ENCODE measurements around the gene ANGPTL4.

The ANGPTL4 gene

DNA sequence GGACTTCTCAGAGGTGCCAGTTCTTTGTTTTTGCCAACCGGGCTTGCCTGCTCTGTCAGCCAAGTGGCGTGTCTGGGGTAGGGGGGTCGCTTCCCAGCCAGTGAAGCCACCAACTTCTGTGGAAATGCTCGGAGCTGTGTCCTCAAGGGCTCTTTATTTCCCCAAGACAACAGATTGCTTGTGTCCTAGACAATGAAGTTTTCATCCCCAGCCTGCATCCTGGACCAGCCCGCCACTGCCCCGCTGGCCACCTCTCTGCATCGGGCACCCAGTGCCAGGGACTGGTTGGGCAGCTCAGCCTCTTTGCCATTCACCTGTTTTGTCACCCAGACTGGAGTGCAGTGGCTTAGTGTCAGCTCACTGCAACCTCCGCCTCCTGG is 29.9 kb downstream of the ANGPTL4 start:
- no peak for ATAC-seq
- TF ChIP-seq TCF4 (CRISPR knock-in tag; IDR thresholded peaks at IDR 0.05; ENCODE audit: borderline replicate concordance) = no peak
- TF ChIP-seq ZFP30 (CRISPR knock-in tag; IDR thresholded peaks at IDR 0.05) = no peak
- no peak for TF ChIP-seq ESRRG (CRISPR knock-in tag; IDR thresholded peaks at IDR 0.05)
- TF ChIP-seq ZFP3 (CRISPR knock-in tag; IDR thresholded peaks at IDR 0.05) = no peak
- no peak for TF ChIP-seq CSDC2 (CRISPR knock-in tag; IDR thresholded peaks at IDR 0.05)
- TF ChIP-seq, protein P1, sequence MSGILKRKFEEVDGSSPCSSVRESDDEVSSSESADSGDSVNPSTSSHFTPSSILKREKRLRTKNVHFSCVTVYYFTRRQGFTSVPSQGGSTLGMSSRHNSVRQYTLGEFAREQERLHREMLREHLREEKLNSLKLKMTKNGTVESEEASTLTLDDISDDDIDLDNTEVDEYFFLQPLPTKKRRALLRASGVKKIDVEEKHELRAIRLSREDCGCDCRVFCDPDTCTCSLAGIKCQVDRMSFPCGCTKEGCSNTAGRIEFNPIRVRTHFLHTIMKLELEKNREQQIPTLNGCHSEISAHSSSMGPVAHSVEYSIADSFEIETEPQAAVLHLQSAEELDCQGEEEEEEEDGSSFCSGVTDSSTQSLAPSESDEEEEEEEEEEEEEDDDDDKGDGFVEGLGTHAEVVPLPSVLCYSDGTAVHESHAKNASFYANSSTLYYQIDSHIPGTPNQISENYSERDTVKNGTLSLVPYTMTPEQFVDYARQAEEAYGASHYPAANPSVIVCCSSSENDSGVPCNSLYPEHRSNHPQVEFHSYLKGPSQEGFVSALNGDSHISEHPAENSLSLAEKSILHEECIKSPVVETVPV (CRISPR knock-in tag; IDR thresholded peaks at IDR 0.05) = no peak

DNA sequence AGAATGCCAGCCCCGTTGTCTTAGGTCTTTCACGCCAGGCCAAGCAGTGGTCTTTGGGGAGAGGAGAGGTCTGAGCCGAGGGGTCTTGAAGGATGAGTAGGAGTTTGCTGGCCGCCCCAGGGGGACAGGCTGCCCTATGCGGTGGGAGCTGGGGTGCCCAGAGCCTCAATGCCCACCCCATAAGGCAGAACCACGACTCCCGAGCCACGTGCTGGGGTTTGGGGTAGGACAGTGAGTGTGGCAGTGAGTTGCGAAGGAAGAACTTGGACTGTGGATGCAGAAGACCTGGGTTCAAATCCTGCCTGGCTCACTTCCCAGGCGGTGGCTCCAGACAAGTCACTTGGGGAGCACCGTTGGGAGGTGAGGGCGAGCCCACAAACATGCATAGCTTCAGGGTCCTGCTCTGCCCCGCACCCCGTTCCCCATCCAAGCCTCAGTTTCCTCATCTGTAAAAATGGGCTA is 31.7 kb downstream of the ANGPTL4 start:
- TF ChIP-seq, protein P2, sequence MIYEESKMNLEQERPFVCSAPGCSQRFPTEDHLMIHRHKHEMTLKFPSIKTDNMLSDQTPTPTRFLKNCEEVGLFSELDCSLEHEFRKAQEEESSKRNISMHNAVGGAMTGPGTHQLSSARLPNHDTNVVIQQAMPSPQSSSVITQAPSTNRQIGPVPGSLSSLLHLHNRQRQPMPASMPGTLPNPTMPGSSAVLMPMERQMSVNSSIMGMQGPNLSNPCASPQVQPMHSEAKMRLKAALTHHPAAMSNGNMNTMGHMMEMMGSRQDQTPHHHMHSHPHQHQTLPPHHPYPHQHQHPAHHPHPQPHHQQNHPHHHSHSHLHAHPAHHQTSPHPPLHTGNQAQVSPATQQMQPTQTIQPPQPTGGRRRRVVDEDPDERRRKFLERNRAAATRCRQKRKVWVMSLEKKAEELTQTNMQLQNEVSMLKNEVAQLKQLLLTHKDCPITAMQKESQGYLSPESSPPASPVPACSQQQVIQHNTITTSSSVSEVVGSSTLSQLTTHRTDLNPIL (CRISPR knock-in tag; IDR thresholded peaks at IDR 0.05; ENCODE audit: low read depth) = no peak
- TF ChIP-seq ZFP30 (CRISPR knock-in tag; IDR thresholded peaks at IDR 0.05) (no peak), ZFP3 (CRISPR knock-in tag; IDR thresholded peaks at IDR 0.05) (peak; percentile 94), GLIS3 (CRISPR knock-in tag; IDR thresholded peaks at IDR 0.05) (no peak)
- no peak for ATAC-seq

DNA sequence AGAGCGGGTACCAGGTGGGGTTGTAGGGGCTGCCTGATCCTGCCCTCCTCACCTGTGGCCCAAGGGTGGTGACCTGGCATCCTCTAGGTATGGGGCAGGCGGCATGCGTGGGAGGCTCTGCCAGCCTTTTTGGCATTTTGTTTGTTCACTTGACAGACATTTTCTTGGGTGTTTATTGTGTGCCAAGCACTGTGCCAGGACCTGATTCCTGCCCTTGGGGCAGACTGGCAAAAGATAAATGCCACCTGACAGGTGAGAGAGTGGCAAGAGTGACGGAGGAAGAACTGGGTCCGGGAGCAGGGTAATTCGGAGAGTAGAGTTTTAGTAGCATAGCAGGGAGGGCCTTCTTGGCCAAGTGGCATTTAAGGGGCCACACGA is 32.2 kb downstream of the ANGPTL4 start:
- TF ChIP-seq ESRRG (CRISPR knock-in tag; IDR thresholded peaks at IDR 0.05) = no peak
- no peak for TF ChIP-seq GLIS3 (CRISPR knock-in tag; IDR thresholded peaks at IDR 0.05)
- no peak for TF ChIP-seq ZNF565 (CRISPR knock-in tag; conservative IDR thresholded peaks at IDR 0.05; ENCODE audit: low read depth)
- TF ChIP-seq OSR1 (CRISPR knock-in tag; IDR thresholded peaks at IDR 0.05) = no peak
- ATAC-seq = no peak

DNA sequence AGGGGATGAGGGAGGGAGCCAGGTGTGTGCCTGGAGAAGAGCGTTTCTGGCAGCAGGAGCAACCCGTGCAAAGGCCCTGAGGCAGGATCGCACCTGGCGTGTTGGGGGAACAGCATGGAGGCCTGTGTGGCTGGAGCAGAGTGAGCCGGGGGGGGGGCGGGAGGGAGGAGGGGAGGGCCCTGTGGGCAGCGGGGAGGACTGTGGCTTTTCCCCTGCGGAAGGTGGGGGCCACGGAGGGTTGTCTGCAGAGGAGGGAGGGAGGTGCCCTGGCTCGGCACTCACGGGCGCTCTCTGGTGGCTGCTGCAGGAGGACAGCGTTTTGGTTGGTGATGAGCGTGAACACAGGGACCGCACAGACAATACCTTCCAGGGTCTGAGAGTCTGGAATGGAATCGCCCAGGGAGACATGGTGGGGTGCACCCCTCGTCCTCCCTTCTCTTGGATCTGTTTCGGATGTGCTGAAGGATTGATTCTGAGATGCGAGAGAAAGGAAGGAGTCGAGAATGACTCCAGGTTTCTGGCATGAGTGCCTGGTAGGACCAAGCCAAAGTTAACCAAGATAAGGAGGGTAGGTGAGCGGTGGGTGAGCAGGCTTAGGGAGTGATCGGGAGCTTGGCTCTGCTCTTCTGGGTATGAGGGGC is 32.7 kb downstream of the ANGPTL4 start:
- TF ChIP-seq ZFP3 (CRISPR knock-in tag; IDR thresholded peaks at IDR 0.05) (peak; percentile 58; the same call in 1 of the 2 replicates), SNAI2 (CRISPR knock-in tag; IDR thresholded peaks at IDR 0.05) (no peak), TOX (CRISPR knock-in tag; IDR thresholded peaks at IDR 0.05; ENCODE audit: borderline replicate concordance) (no peak), ESRRG (CRISPR knock-in tag; IDR thresholded peaks at IDR 0.05) (no peak)
- peak; percentile 85 for ATAC-seq

DNA sequence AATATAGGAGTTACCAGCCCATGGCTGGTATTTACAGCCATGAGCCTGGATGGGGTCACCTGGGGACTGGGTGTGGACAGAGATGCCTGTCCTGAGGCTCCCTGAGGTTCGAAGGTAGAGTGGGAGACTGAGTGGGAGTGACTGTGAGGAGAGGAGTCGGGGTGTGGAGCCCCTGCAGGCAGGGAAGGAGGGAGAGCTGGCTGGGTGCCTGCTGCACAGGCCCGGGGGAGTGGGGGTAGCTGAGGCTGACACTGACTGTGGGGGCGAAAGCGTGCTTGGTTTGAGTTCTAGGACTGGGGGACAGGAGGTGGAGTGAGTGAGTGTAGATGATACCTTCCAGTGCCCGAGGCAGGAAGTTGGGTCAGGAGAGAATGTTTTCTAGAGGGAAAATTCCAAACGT is 33.3 kb downstream of the ANGPTL4 start:
- no peak; the same call in 2 of the 3 replicates for ATAC-seq
- TF ChIP-seq, protein P1 (CRISPR knock-in tag; IDR thresholded peaks at IDR 0.05) = no peak
- TF ChIP-seq ZNF70 (CRISPR knock-in tag; IDR thresholded peaks at IDR 0.05) = no peak
- TF ChIP-seq, protein P2 (CRISPR knock-in tag; IDR thresholded peaks at IDR 0.05; ENCODE audit: low read depth) = no peak
- no peak for TF ChIP-seq TOX (CRISPR knock-in tag; IDR thresholded peaks at IDR 0.05; ENCODE audit: borderline replicate concordance)
- no peak for TF ChIP-seq ARNTL (CRISPR knock-in tag; IDR thresholded peaks at IDR 0.05; ENCODE audit: borderline replicate concordance, low read depth)
- no peak for TF ChIP-seq ZC3H10 (CRISPR knock-in tag; IDR thresholded peaks at IDR 0.05)
- TF ChIP-seq CSDC2 (CRISPR knock-in tag; IDR thresholded peaks at IDR 0.05) = no peak

DNA sequence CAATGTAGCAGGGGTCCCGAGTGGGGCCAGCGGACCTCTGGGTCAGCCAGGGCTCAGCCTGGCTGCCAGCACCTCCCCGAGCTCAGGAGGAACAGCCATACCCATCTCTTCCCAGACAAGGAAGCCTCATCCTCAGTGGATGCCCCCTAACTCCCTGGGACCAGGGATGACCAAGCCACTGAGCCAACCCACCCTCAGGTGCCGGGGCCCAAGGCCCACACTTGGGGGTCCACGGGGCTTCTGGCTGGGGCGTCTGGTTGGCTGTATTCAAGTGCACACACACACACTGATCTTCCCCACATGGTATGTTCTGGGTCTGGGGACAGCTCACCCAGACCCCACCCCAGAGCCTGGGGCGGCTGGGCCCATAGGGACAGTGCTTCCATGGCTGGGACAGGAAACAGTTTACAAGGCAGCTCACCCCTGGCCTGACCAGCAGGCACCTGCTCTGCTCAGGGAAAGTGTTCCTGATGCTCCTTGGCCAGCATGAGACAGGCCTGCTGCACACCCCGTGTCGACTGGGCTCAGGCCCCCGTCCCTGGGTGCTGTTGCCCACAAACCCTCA is 33.9 kb downstream of the ANGPTL4 start:
- TF ChIP-seq, protein P3, sequence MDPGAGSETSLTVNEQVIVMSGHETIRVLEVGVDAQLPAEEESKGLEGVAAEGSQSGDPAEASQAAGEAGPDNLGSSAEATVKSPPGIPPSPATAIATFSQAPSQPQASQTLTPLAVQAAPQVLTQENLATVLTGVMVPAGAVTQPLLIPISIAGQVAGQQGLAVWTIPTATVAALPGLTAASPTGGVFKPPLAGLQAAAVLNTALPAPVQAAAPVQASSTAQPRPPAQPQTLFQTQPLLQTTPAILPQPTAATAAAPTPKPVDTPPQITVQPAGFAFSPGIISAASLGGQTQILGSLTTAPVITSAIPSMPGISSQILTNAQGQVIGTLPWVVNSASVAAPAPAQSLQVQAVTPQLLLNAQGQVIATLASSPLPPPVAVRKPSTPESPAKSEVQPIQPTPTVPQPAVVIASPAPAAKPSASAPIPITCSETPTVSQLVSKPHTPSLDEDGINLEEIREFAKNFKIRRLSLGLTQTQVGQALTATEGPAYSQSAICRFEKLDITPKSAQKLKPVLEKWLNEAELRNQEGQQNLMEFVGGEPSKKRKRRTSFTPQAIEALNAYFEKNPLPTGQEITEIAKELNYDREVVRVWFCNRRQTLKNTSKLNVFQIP (CRISPR knock-in tag; IDR thresholded peaks at IDR 0.05; ENCODE audit: borderline replicate concordance, low read depth) = no peak
- no peak for TF ChIP-seq PPARA (CRISPR knock-in tag; IDR thresholded peaks at IDR 0.05; ENCODE audit: borderline replicate concordance)
- TF ChIP-seq, protein P1 (CRISPR knock-in tag; IDR thresholded peaks at IDR 0.05) = no peak
- no peak for TF ChIP-seq ZNF565 (CRISPR knock-in tag; conservative IDR thresholded peaks at IDR 0.05; ENCODE audit: low read depth)
- no peak for TF ChIP-seq ESRRG (CRISPR knock-in tag; IDR thresholded peaks at IDR 0.05)
- no peak for TF ChIP-seq ZNF70 (CRISPR knock-in tag; IDR thresholded peaks at IDR 0.05)
- TF ChIP-seq GLIS3 (CRISPR knock-in tag; IDR thresholded peaks at IDR 0.05) = no peak
- TF ChIP-seq BACH2 (CRISPR knock-in tag; IDR thresholded peaks at IDR 0.05; ENCODE audit: borderline replicate concordance) = no peak
- no peak for TF ChIP-seq TCF4 (CRISPR knock-in tag; IDR thresholded peaks at IDR 0.05; ENCODE audit: borderline replicate concordance)
- TF ChIP-seq SNAI2 (CRISPR knock-in tag; IDR thresholded peaks at IDR 0.05) = no peak
- ATAC-seq = no peak

Measured in SK-N-SH treated with all-trans-retinoic acid at 6 μM for 48 hours (cell line).